Osteocyte (in vitro differentiated cells): ENCODE measurements around the gene FUT9. TPM values are rescaled to one million over a fixed set of nuclear protein-coding genes. Genes with fewer than 3 reads are reported as not detected.

Source experiments
- DNase-seq: peaks from one replicate; pipeline ENCODE4 v3.0.0; 2021; ENCODE audit warnings: mixed read lengths; ENCODE audit not compliant: unreplicated experiment; ENCODE audit errors: extremely low spot score
- H3K27ac Mint-ChIP-seq: one replicate; pipeline ENCODE4 v1.8.0; 2021; ENCODE audit warnings: mild to moderate bottlenecking, mixed read lengths; ENCODE audit not compliant: unreplicated experiment
- H3K27me3 Mint-ChIP-seq: one replicate; pipeline ENCODE4 v1.8.0; 2021; ENCODE audit warnings: mixed read lengths; ENCODE audit not compliant: unreplicated experiment
- H3K36me3 Mint-ChIP-seq: one replicate; pipeline ENCODE4 v1.8.0; 2021; ENCODE audit warnings: mixed read lengths; ENCODE audit not compliant: unreplicated experiment
- H3K4me1 Mint-ChIP-seq: one replicate; pipeline ENCODE4 v1.8.0; 2021; ENCODE audit warnings: mixed read lengths; ENCODE audit not compliant: unreplicated experiment
- H3K4me3 Mint-ChIP-seq: one replicate; pipeline ENCODE4 v1.8.0; 2021; ENCODE audit warnings: mild to moderate bottlenecking, moderate library complexity, mixed read lengths; ENCODE audit not compliant: unreplicated experiment
- H3K9me3 Mint-ChIP-seq: one replicate; pipeline ENCODE4 v1.8.0; 2021; ENCODE audit warnings: mixed read lengths; ENCODE audit not compliant: unreplicated experiment
- CTCF ChIP-seq: fragments of 200-600 bp; sonication (generic); IDR thresholded peaks from 2 replicates; pipeline ENCODE4 v1.5.0; 2021; ENCODE audit warnings: antibody characterized with exemption, mild to moderate bottlenecking, moderate library complexity
- total RNA-seq: library from RNA; stranded (reverse); gene quantifications from 2 replicates; pipeline ENCODE4 v1.2.1, GENCODE V29; 2021

The FUT9 gene
- total RNA-seq, 1 donor from 2014 or later: not detected

- H3K4me1 Mint-ChIP-seq: no peaks in the 10 kb centered on the region
- H3K27ac Mint-ChIP-seq: no peak overlapping the region
- no peaks in the 10 kb centered on the region for H3K27me3 Mint-ChIP-seq
- no peak for DNase-seq
- TF ChIP-seq CTCF: no peak
- H3K36me3 Mint-ChIP-seq: no peaks in the 10 kb centered on the region
- H3K9me3 Mint-ChIP-seq: no peaks in the 10 kb centered on the region
- H3K4me3 Mint-ChIP-seq: no peak overlapping the region
These were observed 196.3 kb downstream of the FUT9 start for GRCh38 chr6:96212066-96212465.

GRCh38 chr6:96213784-96214183 lies 198.0 kb downstream of the FUT9 start:
- no peaks in the 10 kb centered on the region for H3K27me3 Mint-ChIP-seq
- DNase-seq: no peak
- H3K9me3 Mint-ChIP-seq: no peaks in the 10 kb centered on the region
- no peak for TF ChIP-seq CTCF
- no peaks in the 10 kb centered on the region for H3K4me1 Mint-ChIP-seq
- no peak overlapping the region for H3K27ac Mint-ChIP-seq
- H3K4me3 Mint-ChIP-seq: no peak overlapping the region
- H3K36me3 Mint-ChIP-seq: no peaks in the 10 kb centered on the region

- TF ChIP-seq CTCF: no peak
- no peaks in the 10 kb centered on the region for H3K36me3 Mint-ChIP-seq
- no peak for DNase-seq
- no peaks in the 10 kb centered on the region for H3K4me1 Mint-ChIP-seq
- peaks cover 2% of the 10 kb centered on the region for H3K27me3 Mint-ChIP-seq
- H3K4me3 Mint-ChIP-seq: no peak overlapping the region
- peaks cover 6% of the 10 kb centered on the region for H3K9me3 Mint-ChIP-seq
- no peak overlapping the region for H3K27ac Mint-ChIP-seq
These were observed 207.9 kb downstream of the FUT9 start for GRCh38 chr6:96223695-96224094.

- Mint-ChIP-seq H3K4me1 (no peaks in the 10 kb centered on the region), H3K4me3 (no peak overlapping the region), H3K9me3 (no peaks in the 10 kb centered on the region), H3K36me3 (no peaks in the 10 kb centered on the region), H3K27ac (no peak overlapping the region), H3K27me3 (peaks cover 4% of the 10 kb centered on the region)
- no peak for TF ChIP-seq CTCF
- no peak for DNase-seq
These were observed 211.4 kb downstream of the FUT9 start for GRCh38 chr6:96227135-96227534.

- H3K9me3 Mint-ChIP-seq: no peaks in the 10 kb centered on the region
These were observed 218.7 kb downstream of the FUT9 start for GRCh38 chr6:96234444-96234843.

More at GRCh38 chr6:96234444-96234843, 218.7 kb downstream of the FUT9 start:
- H3K27ac Mint-ChIP-seq: no peak overlapping the region
- DNase-seq: no peak
- no peak overlapping the region for H3K4me3 Mint-ChIP-seq
- peaks cover 2% of the 10 kb centered on the region for H3K27me3 Mint-ChIP-seq
- H3K4me1 Mint-ChIP-seq: no peaks in the 10 kb centered on the region
- no peak for TF ChIP-seq CTCF
- no peaks in the 10 kb centered on the region for H3K36me3 Mint-ChIP-seq
